HEK293T (cell line): ENCODE measurements around the gene SLA2.

Experiments
- ELF4 ChIP-seq: fragments of 450-650 bp; IDR thresholded peaks from 2 replicates; pipeline ENCODE4 v1.6.1; 2017; ENCODE audit warnings: antibody characterized with exemption
- FOXA1 ChIP-seq: fragments of 450-650 bp; IDR thresholded peaks from 2 replicates; pipeline ENCODE4 v1.6.1; 2016; ENCODE audit warnings: mild to moderate bottlenecking
- FOXK2 ChIP-seq: fragments of 450-650 bp; IDR thresholded peaks from 2 replicates; pipeline ENCODE4 v1.6.1; 2016; ENCODE audit warnings: mild to moderate bottlenecking
- FOXM1 ChIP-seq: fragments of 450-650 bp; IDR thresholded peaks from 2 replicates; pipeline ENCODE4 v1.6.1; 2017; ENCODE audit warnings: mild to moderate bottlenecking, borderline replicate concordance
- HDGF ChIP-seq: fragments of 450-650 bp; IDR thresholded peaks from 2 replicates; pipeline ENCODE4 v1.6.1; 2017; ENCODE audit warnings: antibody characterized with exemption, borderline replicate concordance
- L3MBTL2 ChIP-seq: fragments of 450-650 bp; conservative IDR thresholded peaks from 2 replicates; pipeline ENCODE4 v1.6.1; 2016; ENCODE audit warnings: mild to moderate bottlenecking
- LEF1 ChIP-seq: fragments of 450-650 bp; IDR thresholded peaks from 2 replicates; pipeline ENCODE4 v1.6.1; 2017; ENCODE audit warnings: mild to moderate bottlenecking, borderline replicate concordance
- NFRKB ChIP-seq: fragments of 450-650 bp; IDR thresholded peaks from 2 replicates; pipeline ENCODE4 v1.6.1; 2016; ENCODE audit warnings: mild to moderate bottlenecking, moderate library complexity
- SP1 ChIP-seq: fragments of 450-650 bp; IDR thresholded peaks from 2 replicates; pipeline ENCODE4 v1.6.1; 2017
- SUZ12 ChIP-seq: fragments of 450-650 bp; IDR thresholded peaks from 2 replicates; pipeline ENCODE4 v1.6.1; 2016; ENCODE audit warnings: mild to moderate bottlenecking
- ZNF384 ChIP-seq: fragments of 450-650 bp; IDR thresholded peaks from 2 replicates; pipeline ENCODE4 v1.6.1; 2016
- TF ChIP-seq, protein P1 (sequence below): fragments of 450-650 bp; IDR thresholded peaks from 2 replicates; pipeline ENCODE4 v1.6.1; 2016

GRCh38 chr20:36647196-36648121 lies 1.5 kb upstream of the SLA2 start:
- no peak for TF ChIP-seq FOXK2
- TF ChIP-seq FOXM1 = no peak
- no peak for TF ChIP-seq FOXA1
- no peak for TF ChIP-seq SUZ12
- no peak for TF ChIP-seq L3MBTL2
- TF ChIP-seq SP1 = no peak
- no peak for TF ChIP-seq NFRKB
- TF ChIP-seq, protein P1, sequence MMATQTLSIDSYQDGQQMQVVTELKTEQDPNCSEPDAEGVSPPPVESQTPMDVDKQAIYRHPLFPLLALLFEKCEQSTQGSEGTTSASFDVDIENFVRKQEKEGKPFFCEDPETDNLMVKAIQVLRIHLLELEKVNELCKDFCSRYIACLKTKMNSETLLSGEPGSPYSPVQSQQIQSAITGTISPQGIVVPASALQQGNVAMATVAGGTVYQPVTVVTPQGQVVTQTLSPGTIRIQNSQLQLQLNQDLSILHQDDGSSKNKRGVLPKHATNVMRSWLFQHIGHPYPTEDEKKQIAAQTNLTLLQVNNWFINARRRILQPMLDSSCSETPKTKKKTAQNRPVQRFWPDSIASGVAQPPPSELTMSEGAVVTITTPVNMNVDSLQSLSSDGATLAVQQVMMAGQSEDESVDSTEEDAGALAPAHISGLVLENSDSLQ = no peak
- TF ChIP-seq LEF1 = no peak
- no peak for TF ChIP-seq ELF4
- no peak for TF ChIP-seq ZNF384
- no peak for TF ChIP-seq HDGF
